NCI-H1436 treated with DMSO at 0.1 percent for 48 hours (cell line): ENCODE measurements around the gene CRTC2.

ENCODE experiments used
- DNase-seq: peaks from one replicate; lab custom pipeline; 2025; lab: John Stamatoyannopoulos, UW

The CRTC2 gene

GRCh38 chr1:153946622-153947241 is 11.7 kb downstream of the CRTC2 start, which contains the start of gene DENND4B:
TSS of gene DENND4B (minus strand) at chr1:153946718. CDS start at chr1:153944374, 2,344 bp downstream.
- no peak for DNase-seq

GRCh38 chr1:153945795-153946621 is 12.4 kb downstream of the CRTC2 start:
- DNase-seq, result no peak

- DNase-seq, result no peak
These were observed 13.1 kb downstream of the CRTC2 start for GRCh38 chr1:153945131-153945794.

GRCh38 chr1:153944827-153945117 is 13.6 kb downstream of the CRTC2 start:
- DNase-seq, result no peak

GRCh38 chr1:153944005-153944826 is 14.2 kb downstream of the CRTC2 start:
- DNase-seq, result no peak

DNA sequence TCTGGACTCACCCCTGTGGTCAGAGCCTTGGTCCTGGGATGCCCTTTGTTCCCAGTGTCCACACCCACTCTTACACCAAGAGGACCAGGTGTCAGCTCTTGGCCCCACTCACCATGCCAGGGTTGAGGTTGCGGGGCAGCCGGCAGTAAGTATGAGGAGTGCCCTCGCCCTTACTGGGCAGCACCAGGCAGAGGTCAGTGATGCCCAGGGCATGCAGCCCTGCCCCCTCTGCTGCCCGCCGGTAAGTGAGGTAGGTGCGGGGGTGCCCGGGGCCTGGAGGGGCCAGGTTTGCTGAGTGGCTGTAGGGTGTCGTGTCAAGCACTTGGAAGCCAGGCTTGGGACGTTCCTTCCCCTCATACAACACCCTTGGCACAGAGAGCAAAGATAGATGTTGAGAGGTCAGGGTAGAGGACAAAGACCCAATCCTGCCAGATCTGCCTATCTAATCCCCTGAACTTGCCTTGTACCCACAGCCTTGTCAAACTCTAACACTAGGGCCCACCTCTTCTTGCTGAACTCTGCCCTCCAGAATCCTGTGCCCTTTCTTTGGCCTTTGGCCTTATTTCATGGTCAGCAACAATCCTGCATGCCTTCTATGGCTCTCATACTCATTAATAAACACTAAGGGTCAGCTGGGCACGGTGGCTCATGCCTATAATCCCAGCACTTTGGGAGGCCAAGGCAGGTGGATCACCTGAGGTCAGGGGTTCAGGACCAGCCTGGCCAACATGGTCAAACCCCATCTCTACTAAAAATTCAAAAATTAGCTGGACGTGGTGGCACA is 15.5 kb downstream of the CRTC2 start:
- no peak for DNase-seq

DNA sequence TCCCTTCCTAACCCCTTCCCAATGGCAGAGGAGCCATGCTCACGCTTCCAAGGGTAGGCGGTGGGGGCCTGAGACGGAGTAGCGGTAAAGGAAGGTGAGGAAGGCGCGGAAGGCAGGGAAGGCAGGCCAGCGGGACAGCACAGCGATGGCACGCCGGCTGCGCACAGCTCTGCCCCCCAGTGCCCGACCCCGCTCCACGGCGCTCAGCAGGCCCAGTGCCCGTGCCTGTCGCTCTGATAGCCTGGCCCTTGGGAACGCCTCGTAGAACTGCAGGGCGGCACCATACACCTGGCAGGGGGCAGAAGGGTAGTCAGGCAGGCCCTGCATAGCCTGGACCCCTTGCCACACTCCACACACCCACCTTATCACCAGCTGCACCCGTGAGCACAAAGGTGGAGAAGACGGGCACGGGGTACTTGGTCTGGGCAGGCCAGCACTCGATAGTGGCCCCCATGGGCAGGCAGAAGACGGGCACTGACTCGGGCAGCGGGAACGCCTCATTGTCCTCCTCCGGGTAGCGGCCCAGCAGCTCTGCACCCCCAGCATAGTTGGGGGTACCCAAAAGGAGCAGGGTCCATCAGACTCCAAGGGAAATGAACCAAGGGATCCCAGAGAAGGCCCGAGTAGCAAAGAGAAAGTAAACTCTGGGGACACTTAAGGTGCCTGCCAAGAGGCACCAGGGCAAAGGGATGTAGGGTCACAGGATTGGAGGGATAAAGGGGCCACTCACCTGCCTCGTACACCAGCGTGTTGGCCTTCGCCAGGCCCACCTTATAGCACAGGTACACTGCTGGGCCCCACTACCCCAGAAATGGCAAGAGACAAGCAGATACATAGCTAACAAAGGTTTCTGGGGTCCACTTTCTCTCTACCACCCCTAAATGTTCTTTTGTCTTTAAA is 16.3 kb downstream of the CRTC2 start:
- DNase-seq, result no peak

DNA sequence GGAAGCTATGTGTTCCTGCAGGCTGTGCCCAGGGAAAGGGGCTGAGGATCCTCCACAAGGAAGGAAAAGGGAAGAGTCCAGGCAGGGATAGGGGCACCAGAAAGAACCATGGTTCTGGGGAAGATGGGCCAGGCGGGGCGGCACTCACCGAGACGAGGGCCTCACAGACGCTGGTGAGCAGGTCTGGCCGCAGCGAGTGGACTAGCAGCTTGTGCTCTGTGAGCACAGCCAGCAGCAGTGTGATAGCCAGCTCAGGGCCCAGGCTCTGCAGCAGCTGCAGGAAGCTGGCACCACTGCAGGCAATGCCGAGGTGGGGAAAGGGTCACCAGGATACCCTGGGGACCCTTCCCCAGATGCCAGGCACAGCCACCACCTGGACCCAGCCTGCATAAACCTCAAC is 17.7 kb downstream of the CRTC2 start:
- no peak for DNase-seq

- no peak for DNase-seq
These were observed 18.9 kb downstream of the CRTC2 start for GRCh38 chr1:153939476-153939875.

DNA sequence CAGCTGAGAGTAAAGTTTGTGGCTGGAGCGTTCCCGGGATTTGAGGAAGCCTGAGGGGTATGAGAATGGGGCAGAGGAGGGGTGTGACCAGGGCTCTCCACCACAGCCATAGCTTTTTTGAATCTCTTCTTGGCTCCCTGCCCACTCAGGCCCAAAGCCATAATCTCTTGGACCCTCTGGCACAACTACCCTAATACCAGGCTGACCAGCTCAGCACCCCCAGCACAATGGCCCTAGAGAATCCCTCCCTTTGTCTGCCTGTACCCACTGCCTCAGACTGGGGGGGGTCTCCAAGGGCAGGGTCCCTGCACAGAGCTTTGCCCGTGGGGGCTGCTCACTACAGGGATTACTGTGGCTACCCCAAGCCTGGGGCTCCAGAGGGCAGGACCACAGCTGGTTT is 19.4 kb downstream of the CRTC2 start:
- DNase-seq, result no peak

GRCh38 chr1:153937331-153937730 is 21.1 kb downstream of the CRTC2 start:
- DNase-seq, result no peak

GRCh38 chr1:153936011-153936802 is 22.2 kb downstream of the CRTC2 start:
- no peak for DNase-seq

DNA sequence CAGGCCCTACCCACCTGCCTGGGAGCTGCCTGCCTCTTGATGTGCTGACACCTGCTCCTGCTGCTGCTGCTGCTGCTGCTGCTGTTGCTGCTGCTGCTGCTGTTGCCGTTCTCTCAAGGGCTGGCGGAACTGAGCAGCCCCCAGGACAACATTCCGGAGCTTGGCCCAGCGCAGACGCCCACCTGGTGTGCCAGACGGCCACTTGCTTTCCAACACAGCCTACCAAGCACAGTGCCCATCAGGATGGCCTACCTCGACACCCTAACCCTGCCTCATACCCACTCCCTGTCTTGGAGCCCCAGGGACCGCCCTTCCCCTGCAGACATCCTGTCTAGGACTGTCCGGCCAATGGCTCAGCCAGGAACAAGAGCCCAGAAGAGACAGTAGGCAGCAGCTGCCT is 23.7 kb downstream of the CRTC2 start:
- no peak for DNase-seq

- no peak for DNase-seq
These were observed 24.5 kb downstream of the CRTC2 start for GRCh38 chr1:153933955-153934354.

DNA sequence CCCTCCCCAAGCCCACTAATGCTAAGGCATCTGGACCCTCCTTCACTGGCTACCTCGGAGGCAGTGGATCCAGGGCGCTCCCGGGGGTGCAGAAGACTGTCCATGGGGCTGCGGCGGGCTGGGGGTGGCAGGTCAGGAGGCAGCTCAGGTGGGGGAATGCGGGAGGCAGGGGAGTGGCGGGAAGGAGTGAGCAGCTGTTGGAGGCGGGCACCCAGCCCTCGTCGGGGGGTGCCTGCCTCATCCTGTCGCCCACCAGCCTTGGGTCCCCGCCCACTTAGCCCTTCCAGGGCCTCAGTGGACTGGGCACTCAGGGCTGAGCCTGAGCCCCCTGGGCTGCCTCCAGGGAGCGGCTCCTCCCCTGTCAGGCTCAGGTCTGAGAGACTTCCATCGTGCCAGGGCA is 25.0 kb downstream of the CRTC2 start:
- no peak for DNase-seq

DNA sequence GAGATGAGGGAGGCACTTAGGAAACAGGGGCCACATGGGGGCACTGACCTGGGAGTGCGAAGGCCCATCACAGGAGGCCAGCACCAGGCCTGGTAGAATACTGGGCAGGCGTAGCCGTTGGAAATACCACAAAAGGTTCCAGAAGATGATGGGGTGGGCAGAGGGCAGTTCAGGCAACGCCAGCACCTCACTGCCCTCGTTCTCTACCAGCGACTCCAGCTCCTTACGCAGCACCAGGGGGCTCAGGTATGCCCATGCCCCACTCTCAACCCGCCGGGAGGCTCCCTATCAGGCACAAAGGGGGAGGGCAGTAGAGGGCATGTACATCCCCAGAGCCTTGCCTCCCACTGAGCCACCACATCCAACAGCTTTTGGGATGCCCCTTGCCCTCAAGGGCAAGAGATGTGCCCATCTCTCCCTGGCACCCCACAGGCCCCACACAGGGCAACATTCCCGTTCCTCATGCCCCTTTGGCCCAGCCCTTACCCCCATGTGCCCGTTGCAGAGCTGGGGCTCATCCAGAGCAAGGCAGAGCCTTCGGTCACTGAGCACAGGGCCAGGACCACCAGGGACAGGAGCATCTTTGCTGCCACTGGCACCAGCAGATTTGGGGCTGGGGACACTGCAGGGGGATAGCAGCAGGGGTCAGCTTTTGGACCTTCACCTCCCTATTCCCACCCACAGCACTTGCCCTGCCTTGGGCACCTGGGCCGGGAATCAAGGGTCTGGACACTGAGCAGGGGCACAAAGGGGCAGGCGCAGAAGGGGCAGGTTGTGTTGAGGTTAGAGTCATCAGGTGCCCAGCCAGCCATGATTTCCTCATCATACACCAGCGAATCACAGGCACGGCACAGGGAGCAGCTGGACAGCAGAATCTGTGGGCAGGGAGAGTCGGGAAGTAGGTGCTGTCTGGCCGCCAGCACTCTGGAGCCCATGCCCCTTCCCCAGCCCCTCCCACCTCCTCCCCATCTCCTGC is 26.0 kb downstream of the CRTC2 start:
- no peak for DNase-seq

DNA sequence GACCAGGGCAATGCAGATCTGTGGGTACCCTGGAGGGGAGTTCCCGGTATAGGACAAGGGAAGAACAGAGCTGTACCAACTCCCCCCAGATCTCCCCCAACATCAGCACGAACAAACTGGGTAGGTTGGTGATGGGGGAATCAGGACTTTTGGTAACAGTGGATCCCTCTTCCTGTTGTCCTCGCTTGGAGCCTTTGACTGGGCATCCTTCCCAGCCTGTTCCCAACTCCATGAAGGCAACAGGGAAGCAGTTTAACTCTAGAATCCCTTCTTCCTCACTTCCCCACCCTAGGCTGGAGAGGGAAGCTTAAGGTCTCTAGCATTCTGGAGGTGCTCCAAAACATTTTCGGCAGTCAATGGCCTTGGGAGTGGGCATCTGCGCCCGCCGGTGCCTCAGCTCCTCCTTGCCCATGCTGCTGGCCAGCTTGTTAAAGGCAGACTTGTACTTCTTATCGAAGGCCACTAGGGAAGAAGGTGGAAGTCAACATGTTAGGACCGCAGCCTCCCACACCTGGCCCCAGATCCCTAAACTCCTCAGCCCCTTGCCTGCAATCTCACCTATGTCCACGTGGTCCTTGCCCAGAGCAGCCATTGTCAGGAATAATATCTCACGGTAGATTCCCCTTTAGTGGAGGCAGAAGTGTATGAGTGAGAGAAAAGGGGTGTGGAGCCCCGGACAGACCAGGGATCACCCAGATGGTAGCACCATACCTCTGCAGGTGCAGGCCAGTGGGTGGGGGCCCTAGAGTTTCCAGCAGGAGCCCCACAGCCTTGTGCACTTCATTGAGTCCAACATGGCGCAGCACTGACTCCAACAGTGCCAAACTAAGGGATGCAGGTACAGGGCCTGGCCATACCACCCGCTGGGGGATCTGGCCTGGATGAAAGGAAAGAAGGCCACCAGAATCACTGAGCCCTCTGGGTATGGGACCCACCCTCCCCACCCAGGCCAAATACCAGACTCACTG is 28.1 kb downstream of the CRTC2 start:
- no peak for DNase-seq
